GM21381 (cell line): ENCODE measurements around the gene CHD5.
"Not testable (repeated sequence)": the region's sequence is repeated elsewhere in the genome, so short reads cannot be mapped to it uniquely, and the experiment has no call there.

Experiments used
- ATAC-seq: cut with Tn5 transposase; IDR thresholded peaks from one replicate; pipeline ENCODE4 v1.9.1; 2021; ENCODE audit warnings: mild to moderate bottlenecking, moderate library complexity; ENCODE audit not compliant: unreplicated experiment

Gene CHD5

GRCh38 chr1:6088956-6089355, 91.2 kb downstream of the CHD5 start:
- ATAC-seq: no peak

GRCh38 chr1:6087958-6088357, 92.2 kb downstream of the CHD5 start:
- no peak for ATAC-seq

- ATAC-seq: no peak
Measured at GRCh38 chr1:6087377-6087772, 92.7 kb downstream of the CHD5 start.

- ATAC-seq: no peak
Measured at GRCh38 chr1:6086762-6087376, 93.3 kb downstream of the CHD5 start.

GRCh38 chr1:6086358-6086757, 93.8 kb downstream of the CHD5 start:
- no peak for ATAC-seq

GRCh38 chr1:6085666-6086065, 94.5 kb downstream of the CHD5 start:
- no peak for ATAC-seq

GRCh38 chr1:6084781-6085495, 95.2 kb downstream of the CHD5 start:
- ATAC-seq: no peak

- no peak for ATAC-seq
Measured at GRCh38 chr1:6083801-6084446, 96.2 kb downstream of the CHD5 start.

GRCh38 chr1:6083385-6083784, 96.7 kb downstream of the CHD5 start:
- no peak for ATAC-seq

GRCh38 chr1:6082430-6082971, 97.6 kb downstream of the CHD5 start:
- ATAC-seq: no peak

- ATAC-seq: no peak
Measured at GRCh38 chr1:6081901-6082300, 98.2 kb downstream of the CHD5 start.

GRCh38 chr1:6080469-6080868, 99.7 kb downstream of the CHD5 start:
- no peak for ATAC-seq

- ATAC-seq: no peak
Measured at GRCh38 chr1:6077919-6078318, 102.2 kb downstream of the CHD5 start.

- ATAC-seq: no peak
Measured at GRCh38 chr1:6077506-6077905, 102.6 kb downstream of the CHD5 start.

GRCh38 chr1:6077061-6077460, 103.1 kb downstream of the CHD5 start:
- ATAC-seq: not testable (repeated sequence)

GRCh38 chr1:6075748-6076147, 104.4 kb downstream of the CHD5 start:
- ATAC-seq: no peak

GRCh38 chr1:6074192-6074901, 105.8 kb downstream of the CHD5 start:
- no peak for ATAC-seq

- ATAC-seq: no peak
Measured at GRCh38 chr1:6073480-6074053, 106.6 kb downstream of the CHD5 start.

- ATAC-seq: no peak
Measured at GRCh38 chr1:6072774-6073479, 107.2 kb downstream of the CHD5 start.

GRCh38 chr1:6071219-6071618, 108.9 kb downstream of the CHD5 start:
- no peak for ATAC-seq
